Right lobe of liver (tissue), 6 donors: Measurements from ENCODE around the gene EMILIN2. TPM values are rescaled to one million over a fixed set of nuclear protein-coding genes. Genes with fewer than 3 reads are reported as not detected.
"Not testable (repeated sequence)": the region's sequence is repeated elsewhere in the genome, so short reads cannot be mapped to it uniquely, and the experiment has no call there.

Experiments used
- ATAC-seq, 4 donors: fragments of 200-7000 bp; cut with Tn5 transposase; one replicate each; pipeline ENCODE4 v1.9.1; 2020; ENCODE audit warnings: mild to moderate bottlenecking in 4 of 4, moderate library complexity in 4 of 4
- DNase-seq, 3 donors: peaks; one replicate each; pipeline ENCODE4 v3.0.0-alpha.2; 2020
- H3K27ac ChIP-seq, 3 donors: fragments of 200-600 bp; one replicate each; pipeline ENCODE4 v1.8.0; 2022
- H3K27me3 ChIP-seq, 2 donors: fragments of 200-600 bp; one replicate each; pipeline ENCODE4 v1.8.0; 2022
- H3K36me3 ChIP-seq, 4 donors: fragments of 200-600 bp; sonication (generic) in 1 of 4; one replicate each; pipeline versions ENCODE4 v1.5.1 to v1.8.0; 2017 to 2022; ENCODE audit warnings: control low read depth in 1 of 4
- H3K4me1 ChIP-seq, 4 donors: fragments of 200-600 bp; sonication (generic) in 1 of 4; one replicate each; pipeline versions ENCODE4 v1.5.1 to v1.8.0; 2017 to 2022; ENCODE audit warnings: control low read depth in 1 of 4
- H3K4me3 ChIP-seq, 3 donors: fragments of 200-600 bp; one replicate each; pipeline ENCODE4 v1.8.0; 2022
- H3K9me3 ChIP-seq, 4 donors: fragments of 200-600 bp; sonication (generic) in 1 of 4; one replicate each; pipeline versions ENCODE4 v1.5.1 to v1.8.0; 2017 to 2022; ENCODE audit warnings: control low read depth in 1 of 4
- POLR2A ChIP-seq: fragments of 450-650 bp; IDR thresholded peaks from one replicate; pipeline ENCODE4 v1.6.1; 2017; ENCODE audit warnings: antibody characterized with exemption, mild to moderate bottlenecking
- WGBS: methylation state at CpG from one replicate; pipeline ENCODE4 v1.1.6; 2018; ENCODE audit warnings: low coverage, low lambda C conversion rate; ENCODE audit not compliant: insufficient coverage; ENCODE audit errors: missing lambda C conversion rate; 5-methylcytosine and 5-hydroxymethylcytosine counted together
- intact Hi-C, 2 donors: fragments of 100-400 bp; cut with DNase I; formaldehyde crosslinking; loops; one replicate each; pipeline versions ENCODE4 v1.11.2 to v1.14.1; 2022
- total RNA-seq, 6 experiments: library from RNA; depleted of rRNA in 2 of 6; stranded (reverse); fragments of >200 nt in 2 of 6; fragmentation: NEBNext Ultra II Directional in 3 of 6; extraction: Animal tissue kit (Norgen Biotek cat#: 25700) in 3 of 6; gene quantifications; one replicate each; pipeline versions ENCODE4 v1.1.0 to v1.2.4, GENCODE V29; 2016 to 2023
- TF ChIP-seq, protein P1 (sequence below), 4 donors: fragments of 200-600 bp in 3 of 4; fragments of 450-650 bp in 1 of 4; IDR thresholded peaks; one replicate each; pipeline versions ENCODE4 v1.5.1 to v1.8.0; 2016 to 2022; ENCODE audit warnings: antibody characterized with exemption in 4 of 4, mild to moderate bottlenecking in 2 of 4
- donor health status: DM: no; HTN: yes; CAD: no.
- donor health status: DM: no; HTN: no; CAD: no.
- donor health status: DM: no; HTN: no; CAD: no.
- donor health status: DM: no; HTN: yes; CAD: no.
- donor health status: DM: no; HTN: yes; CAD: no.

Gene EMILIN2
- total RNA-seq, 6 experiments from 2014 or later, result 0.99 to 4.4 (median 2.3) TPM

DNA sequence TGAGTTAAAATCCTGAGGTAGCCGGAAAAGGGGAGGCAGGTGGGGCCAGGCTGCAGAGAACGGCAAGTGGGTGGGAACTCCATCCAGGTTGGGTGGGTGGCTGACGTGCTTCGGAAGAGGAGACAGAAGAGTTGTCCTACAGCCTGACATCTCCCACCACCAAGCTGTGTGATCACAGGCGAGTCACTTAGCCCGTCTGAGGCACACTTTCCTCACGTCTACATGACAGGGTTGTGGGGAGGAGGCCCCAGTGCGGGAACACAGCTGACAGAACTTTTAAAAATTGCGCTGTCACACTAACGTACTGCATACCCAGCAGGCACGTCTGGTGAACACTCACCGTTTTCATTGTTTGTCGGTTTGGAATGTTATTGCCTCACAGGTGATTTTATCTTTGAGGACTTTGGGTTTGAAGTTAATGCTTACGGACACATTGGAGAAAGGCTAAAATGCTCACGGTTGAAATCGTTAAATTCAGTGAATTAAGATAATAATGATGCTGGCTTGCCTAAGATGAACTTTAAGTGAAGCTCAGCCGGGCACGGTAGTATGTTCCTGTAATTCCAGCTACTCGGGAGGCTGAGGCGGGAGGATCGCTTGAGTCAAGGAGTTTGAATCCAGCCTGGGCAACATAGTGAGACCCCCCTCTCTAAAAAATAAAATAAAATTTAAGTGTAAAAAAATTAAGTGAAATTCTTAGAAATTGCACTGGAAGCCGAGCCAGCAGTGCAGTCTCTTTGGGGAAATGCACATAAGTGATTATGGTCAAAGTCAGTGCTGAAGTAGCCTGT is 8.9 kb downstream of the EMILIN2 start:
- H3K27ac ChIP-seq, result no peak overlapping the region
- TF ChIP-seq POLR2A, result no peak
- TF ChIP-seq, protein P1, sequence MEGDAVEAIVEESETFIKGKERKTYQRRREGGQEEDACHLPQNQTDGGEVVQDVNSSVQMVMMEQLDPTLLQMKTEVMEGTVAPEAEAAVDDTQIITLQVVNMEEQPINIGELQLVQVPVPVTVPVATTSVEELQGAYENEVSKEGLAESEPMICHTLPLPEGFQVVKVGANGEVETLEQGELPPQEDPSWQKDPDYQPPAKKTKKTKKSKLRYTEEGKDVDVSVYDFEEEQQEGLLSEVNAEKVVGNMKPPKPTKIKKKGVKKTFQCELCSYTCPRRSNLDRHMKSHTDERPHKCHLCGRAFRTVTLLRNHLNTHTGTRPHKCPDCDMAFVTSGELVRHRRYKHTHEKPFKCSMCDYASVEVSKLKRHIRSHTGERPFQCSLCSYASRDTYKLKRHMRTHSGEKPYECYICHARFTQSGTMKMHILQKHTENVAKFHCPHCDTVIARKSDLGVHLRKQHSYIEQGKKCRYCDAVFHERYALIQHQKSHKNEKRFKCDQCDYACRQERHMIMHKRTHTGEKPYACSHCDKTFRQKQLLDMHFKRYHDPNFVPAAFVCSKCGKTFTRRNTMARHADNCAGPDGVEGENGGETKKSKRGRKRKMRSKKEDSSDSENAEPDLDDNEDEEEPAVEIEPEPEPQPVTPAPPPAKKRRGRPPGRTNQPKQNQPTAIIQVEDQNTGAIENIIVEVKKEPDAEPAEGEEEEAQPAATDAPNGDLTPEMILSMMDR (IDR thresholded peaks at IDR 0.05), result no peak
- H3K36me3 ChIP-seq, result no peaks in the 10 kb centered on the region
- ATAC-seq, result no peak
- intact Hi-C loops, result no loop called here
- no peaks in the 10 kb centered on the region for H3K4me1 ChIP-seq
- 71% methylated on average over 20 of the region's 22 CpGs for WGBS
- DNase-seq, result no peak
- no peaks in the 10 kb centered on the region for H3K9me3 ChIP-seq
- no peaks in the 10 kb centered on the region for H3K27me3 ChIP-seq
- no peak overlapping the region for H3K4me3 ChIP-seq

DNA sequence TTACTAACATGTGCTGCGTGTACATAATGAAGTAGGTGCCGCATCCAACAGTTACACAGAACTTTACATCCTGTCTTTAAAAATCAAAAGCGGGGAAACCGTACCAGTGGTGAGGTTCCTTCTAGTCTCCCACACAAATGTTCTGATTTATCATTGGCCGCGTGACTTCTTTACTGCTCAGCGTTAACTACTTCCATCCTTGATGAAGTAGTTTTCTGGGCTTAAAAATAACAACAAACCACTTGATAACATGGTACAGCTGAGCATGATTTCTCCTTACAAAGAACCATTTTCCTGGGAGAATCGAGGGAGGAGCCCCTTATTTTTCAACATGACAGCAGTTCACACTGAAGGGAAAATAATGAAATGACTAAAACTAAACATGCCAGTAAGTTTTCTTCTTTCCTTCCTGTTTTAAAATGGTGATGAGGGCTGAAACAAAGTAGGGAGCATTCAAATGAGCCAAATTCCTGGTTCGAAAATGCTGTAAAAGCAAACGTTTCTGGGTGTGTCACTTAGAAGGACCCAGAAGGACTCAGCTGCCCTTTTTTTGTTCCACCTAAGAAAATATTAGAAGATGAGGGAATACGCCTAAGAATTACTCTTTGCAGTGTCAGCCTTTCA is 9.9 kb downstream of the EMILIN2 start:
- Histone ChIP-seq H3K9me3 (no peaks in the 10 kb centered on the region), H3K36me3 (no peaks in the 10 kb centered on the region), H3K27ac (no peak overlapping the region), H3K4me1 (no peaks in the 10 kb centered on the region), H3K4me3 (no peak overlapping the region), H3K27me3 (no peaks in the 10 kb centered on the region)
- ATAC-seq, result no peak
- TF ChIP-seq, protein P1 (IDR thresholded peaks at IDR 0.05), result no peak
- no peak for TF ChIP-seq POLR2A
- no peak for DNase-seq
- intact Hi-C loops, result no loop called here
- WGBS, result 50% methylated on average over 9 of the region's 11 CpGs

DNA sequence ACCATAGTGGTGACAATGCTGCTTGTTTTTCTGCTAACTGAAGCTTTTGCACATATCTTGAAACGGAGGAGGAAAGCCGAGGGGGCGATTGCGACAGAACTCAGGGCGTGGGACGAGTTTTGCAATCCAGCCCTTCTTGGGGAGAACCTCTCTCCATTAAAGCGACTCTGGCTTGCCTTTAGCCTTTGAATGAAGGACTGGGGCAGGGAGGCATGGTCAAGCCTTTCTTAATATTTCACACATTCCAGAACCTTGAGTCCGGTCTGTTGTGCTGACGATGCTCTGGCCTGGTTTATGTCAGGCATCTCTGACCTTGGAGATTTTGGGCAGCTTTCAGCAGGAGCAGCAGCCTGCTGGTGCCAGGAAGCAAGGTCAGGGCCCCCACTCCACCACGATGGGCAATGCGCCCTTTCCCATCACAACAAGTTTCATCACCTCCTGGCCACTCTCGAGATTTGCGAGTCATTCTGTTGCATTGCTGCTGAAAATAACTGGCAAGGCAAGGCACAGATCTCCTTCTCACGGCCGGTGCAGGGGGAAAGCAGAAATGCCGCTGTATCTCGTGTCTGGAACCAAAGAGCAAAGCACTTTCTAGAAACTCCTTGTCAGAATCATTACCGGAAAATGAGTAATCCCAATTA is 10.8 kb downstream of the EMILIN2 start:
- intact Hi-C loops, result no loop called here
- Histone ChIP-seq H3K9me3 (no peaks in the 10 kb centered on the region), H3K4me1 (no peaks in the 10 kb centered on the region), H3K27me3 (no peaks in the 10 kb centered on the region), H3K27ac (no peak overlapping the region), H3K4me3 (no peak overlapping the region), H3K36me3 (no peaks in the 10 kb centered on the region)
- WGBS, result 32% methylated on average over 17 of the region's 18 CpGs
- TF ChIP-seq POLR2A, result no peak
- TF ChIP-seq, protein P1 (IDR thresholded peaks at IDR 0.05), result no peak
- peak; percentile 60 to 78 (median 72) for ATAC-seq
- peak; percentile 50 to 68 (median 61) for DNase-seq

DNA sequence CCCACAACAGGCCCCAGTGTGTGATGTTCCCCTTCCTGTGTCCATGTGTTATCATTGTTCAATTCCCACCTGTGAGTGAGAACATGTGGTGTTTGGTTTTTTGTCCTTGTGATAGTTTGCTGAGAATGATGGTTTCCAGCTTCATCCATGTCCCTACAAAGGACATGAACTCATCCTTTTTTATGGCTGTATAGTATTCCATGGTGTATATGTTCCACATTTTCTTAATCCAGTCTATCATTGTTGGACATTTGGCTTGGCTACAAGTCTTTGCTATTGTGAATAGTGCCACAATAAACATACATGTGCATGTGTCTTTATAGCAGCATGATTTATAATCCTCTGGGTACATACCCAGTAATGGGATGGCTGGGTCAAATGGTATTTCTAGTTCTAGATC is 13.6 kb downstream of the EMILIN2 start:
- H3K27me3 ChIP-seq, ATAC-seq, H3K36me3 ChIP-seq, H3K9me3 ChIP-seq, DNase-seq, H3K27ac ChIP-seq, H3K4me1 ChIP-seq, H3K4me3 ChIP-seq, intact Hi-C loops: not testable (repeated sequence)

DNA sequence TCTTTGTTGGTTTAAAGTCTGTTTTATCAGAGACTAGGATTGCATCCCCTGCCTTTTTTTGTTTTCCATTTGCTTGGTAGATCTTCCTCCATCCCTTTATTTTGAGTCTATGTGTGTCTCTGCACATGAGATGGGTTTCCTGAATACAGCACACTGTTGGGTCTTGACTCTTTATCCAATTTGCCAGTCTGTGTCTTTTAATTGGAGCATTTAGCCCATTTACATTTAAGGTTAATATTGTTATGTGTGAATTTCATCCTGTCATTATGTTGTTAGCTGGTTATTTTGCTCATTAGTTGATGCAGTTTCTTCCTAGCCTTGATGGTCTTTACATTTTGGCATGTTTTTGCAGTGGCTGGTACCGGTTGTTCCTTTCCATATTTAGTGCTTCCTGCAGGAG is 17.2 kb downstream of the EMILIN2 start:
- H3K4me3 ChIP-seq, H3K27me3 ChIP-seq, H3K36me3 ChIP-seq, H3K27ac ChIP-seq, H3K4me1 ChIP-seq, ATAC-seq, H3K9me3 ChIP-seq, intact Hi-C loops, DNase-seq: not testable (repeated sequence)
- WGBS, result 57% methylated on average over 1 of the region's 1 CpG

DNA sequence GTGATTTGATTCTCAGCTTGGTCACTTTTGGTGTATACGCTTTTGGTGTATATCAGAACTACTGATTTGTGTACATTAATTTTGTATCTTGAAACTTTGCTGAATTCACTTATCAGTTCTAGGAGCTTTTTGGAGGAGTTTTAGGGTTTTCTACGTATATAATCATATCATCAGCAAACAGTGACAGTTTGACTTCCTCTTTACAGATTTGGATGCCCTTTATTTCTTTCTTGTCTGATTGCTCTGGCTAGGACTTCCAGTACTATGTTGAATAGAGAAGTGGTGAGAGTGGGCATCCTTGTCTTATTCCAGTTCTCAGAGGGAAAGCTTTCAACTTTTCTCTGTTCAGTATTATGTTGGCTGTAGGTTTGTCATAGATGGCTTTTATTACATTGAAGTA is 19.7 kb downstream of the EMILIN2 start:
- H3K27me3 ChIP-seq, H3K36me3 ChIP-seq, H3K27ac ChIP-seq, intact Hi-C loops, ATAC-seq, H3K9me3 ChIP-seq, H3K4me3 ChIP-seq, H3K4me1 ChIP-seq, DNase-seq: not testable (repeated sequence)
- 16% methylated on average over 2 of the region's 2 CpGs for WGBS
